Measurements from ENCODE around the gene STK38.
"Not testable (repeated sequence)": the region's sequence is repeated elsewhere in the genome, so short reads cannot be mapped to it uniquely, and the experiment has no call there.

STK38 gene

DNA sequence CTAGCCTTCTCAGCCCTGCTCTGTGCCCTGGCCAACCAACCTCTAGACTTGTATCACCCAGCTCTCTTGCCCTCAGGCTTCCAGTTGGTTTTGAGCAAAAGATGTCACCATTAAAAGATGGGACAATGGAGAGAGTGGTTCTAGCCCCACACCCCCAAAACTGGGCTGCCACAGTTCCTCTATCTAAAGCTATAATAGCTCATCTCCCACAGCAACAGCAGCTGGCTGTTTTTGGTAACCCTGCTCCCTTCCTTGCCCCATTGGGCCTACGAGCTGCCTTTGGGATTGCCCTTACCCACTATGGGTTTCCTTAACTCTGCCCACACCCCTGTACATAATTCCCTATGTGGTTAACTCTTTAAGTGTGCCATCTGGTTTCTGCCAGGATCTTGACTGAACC lies 39.3 kb upstream of the STK38 start:
- no peak for DNase-seq (ENCODE audit: low read depth, low spot score)
- Histone ChIP-seq H3K36me3 (ENCODE audit: insufficient read depth, low read length) (no peaks in the 10 kb centered on the region), H3K4me3 (no peak overlapping the region), H3K9me3 (ENCODE audit: low read depth, low read length) (no peaks in the 10 kb centered on the region), H3K9ac (ENCODE audit: insufficient read length) (no peak overlapping the region), H3K27ac (no peak overlapping the region)
- TF ChIP-seq POLR2AphosphoS5 (IDR thresholded peaks at IDR 0.05; ENCODE audit: borderline replicate concordance, low read depth, low read length) (no peak), FOXP2 (optimal IDR thresholded peaks at IDR 0.05; ENCODE audit: control extremely low read depth, extremely low read length, insufficient read depth) (no peak), EZH2 (IDR thresholded peaks at IDR 0.05) (no peak)

DNA sequence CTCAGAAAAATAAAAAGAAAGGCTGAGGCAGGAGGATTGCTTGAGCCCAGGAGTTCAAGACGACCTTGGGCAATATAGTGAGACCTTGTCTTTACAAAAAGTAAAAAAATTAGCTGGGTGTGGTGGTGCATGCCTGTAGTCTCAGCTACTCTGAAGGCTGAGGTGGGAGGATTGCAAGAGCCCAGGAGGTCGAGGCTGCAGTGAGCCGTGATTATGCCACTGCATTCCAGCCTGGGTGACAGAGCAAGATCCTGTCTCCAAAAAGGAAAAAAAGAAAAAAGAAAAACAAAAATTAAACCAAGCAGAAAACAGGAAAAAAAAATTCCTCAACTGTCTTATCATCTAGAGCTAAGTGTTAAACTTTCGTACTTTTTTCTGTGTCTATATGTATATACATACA lies 34.4 kb upstream of the STK38 start:
- H3K9me3 ChIP-seq (ENCODE audit: low read depth, low read length) = no peaks in the 10 kb centered on the region
- no peak for DNase-seq (ENCODE audit: low read depth, low spot score)
- H3K36me3 ChIP-seq (ENCODE audit: insufficient read depth, low read length) = no peaks in the 10 kb centered on the region
- H3K27ac ChIP-seq = no peak overlapping the region
- TF ChIP-seq POLR2AphosphoS5 (IDR thresholded peaks at IDR 0.05; ENCODE audit: borderline replicate concordance, low read depth, low read length) (no peak), FOXP2 (optimal IDR thresholded peaks at IDR 0.05; ENCODE audit: control extremely low read depth, extremely low read length, insufficient read depth) (no peak), EZH2 (IDR thresholded peaks at IDR 0.05) (no peak)
- no peak overlapping the region for H3K9ac ChIP-seq (ENCODE audit: insufficient read length)
- H3K4me3 ChIP-seq = no peak overlapping the region

DNA sequence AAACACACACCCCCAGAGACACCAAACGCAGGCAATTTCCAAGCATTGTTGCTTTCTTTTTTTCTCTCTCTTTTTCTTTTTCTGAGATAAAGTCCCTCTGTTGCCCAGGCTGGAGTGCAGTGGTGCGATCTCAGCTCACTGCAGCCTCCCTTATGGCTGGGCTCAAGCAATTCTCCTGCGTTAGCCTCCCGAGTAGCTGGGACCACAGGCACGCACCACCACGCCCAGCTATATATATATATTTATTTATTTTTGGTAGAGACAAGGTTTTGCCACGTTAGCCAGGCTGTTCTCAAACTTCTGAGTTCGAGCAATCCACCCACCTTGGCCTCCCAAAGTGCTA lies 32.9 kb upstream of the STK38 start:
- no peak for DNase-seq (ENCODE audit: low read depth, low spot score)
- Histone ChIP-seq H3K27ac (no peak overlapping the region), H3K4me3 (no peak overlapping the region), H3K9ac (ENCODE audit: insufficient read length) (no peak overlapping the region), H3K36me3 (ENCODE audit: insufficient read depth, low read length) (no peaks in the 10 kb centered on the region), H3K9me3 (ENCODE audit: low read depth, low read length) (no peaks in the 10 kb centered on the region)
- no peak for TF ChIP-seq FOXP2 (optimal IDR thresholded peaks at IDR 0.05; ENCODE audit: control extremely low read depth, extremely low read length, insufficient read depth)
- no peak for TF ChIP-seq POLR2AphosphoS5 (IDR thresholded peaks at IDR 0.05; ENCODE audit: borderline replicate concordance, low read depth, low read length)
- no peak for TF ChIP-seq EZH2 (IDR thresholded peaks at IDR 0.05)

DNA sequence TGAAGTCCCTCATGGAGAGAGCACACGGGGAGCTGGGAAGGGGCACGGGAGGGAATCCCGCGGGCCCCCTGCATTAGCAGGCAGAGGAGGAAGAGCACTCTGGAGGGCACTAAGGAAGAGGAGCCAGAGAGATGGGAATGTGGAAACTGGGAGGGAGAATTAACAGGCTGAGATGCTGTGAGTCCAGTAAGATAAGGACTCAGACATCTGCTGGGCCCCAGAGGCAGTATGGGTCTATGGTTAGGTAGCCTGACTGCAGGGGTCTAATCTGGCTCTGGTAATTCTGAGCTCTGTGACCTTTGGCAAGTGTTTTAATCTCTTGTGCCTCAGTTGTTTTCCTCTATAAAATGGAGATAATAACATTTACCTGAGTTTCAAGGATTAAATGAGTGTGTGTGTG lies 31.2 kb upstream of the STK38 start:
- TF ChIP-seq FOXP2 (optimal IDR thresholded peaks at IDR 0.05; ENCODE audit: control extremely low read depth, extremely low read length, insufficient read depth) (no peak), POLR2AphosphoS5 (IDR thresholded peaks at IDR 0.05; ENCODE audit: borderline replicate concordance, low read depth, low read length) (no peak), EZH2 (IDR thresholded peaks at IDR 0.05) (no peak)

DNA sequence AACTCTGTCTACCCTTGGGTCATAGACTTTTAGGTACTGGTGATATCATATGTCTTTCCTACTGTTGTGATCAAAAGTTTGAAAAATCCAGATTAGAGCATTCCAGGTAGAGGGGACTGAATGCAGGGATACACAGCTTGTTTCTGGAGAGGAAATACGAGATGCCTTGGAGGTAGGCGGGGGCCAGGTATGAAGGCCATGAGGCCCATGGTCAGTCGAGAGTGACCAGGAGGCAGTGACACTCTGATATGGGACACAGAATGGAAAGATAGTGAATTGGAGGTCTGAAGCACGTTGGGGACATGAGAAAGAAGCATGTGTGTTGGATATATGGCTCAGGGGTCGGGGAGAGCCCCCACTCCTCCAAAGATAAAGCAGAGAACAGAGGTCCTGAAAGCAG lies 30.8 kb upstream of the STK38 start:
- Histone ChIP-seq H3K9ac (ENCODE audit: insufficient read length) (no peak overlapping the region), H3K4me3 (no peak overlapping the region), H3K27ac (no peak overlapping the region), H3K9me3 (ENCODE audit: low read depth, low read length) (no peaks in the 10 kb centered on the region), H3K36me3 (ENCODE audit: insufficient read depth, low read length) (no peaks in the 10 kb centered on the region)
- TF ChIP-seq EZH2 (IDR thresholded peaks at IDR 0.05) (no peak), FOXP2 (optimal IDR thresholded peaks at IDR 0.05; ENCODE audit: control extremely low read depth, extremely low read length, insufficient read depth) (no peak), POLR2AphosphoS5 (IDR thresholded peaks at IDR 0.05; ENCODE audit: borderline replicate concordance, low read depth, low read length) (no peak)
- DNase-seq (ENCODE audit: low read depth, low spot score) = no peak

More for the DNA sequence above, 31.2 kb upstream of the STK38 start:
- no peak overlapping the region for H3K4me3 ChIP-seq
- H3K27ac ChIP-seq = no peak overlapping the region
- no peak for DNase-seq (ENCODE audit: low read depth, low spot score)
- no peaks in the 10 kb centered on the region for H3K36me3 ChIP-seq (ENCODE audit: insufficient read depth, low read length)
- no peak overlapping the region for H3K9ac ChIP-seq (ENCODE audit: insufficient read length)
- no peaks in the 10 kb centered on the region for H3K9me3 ChIP-seq (ENCODE audit: low read depth, low read length)

DNA sequence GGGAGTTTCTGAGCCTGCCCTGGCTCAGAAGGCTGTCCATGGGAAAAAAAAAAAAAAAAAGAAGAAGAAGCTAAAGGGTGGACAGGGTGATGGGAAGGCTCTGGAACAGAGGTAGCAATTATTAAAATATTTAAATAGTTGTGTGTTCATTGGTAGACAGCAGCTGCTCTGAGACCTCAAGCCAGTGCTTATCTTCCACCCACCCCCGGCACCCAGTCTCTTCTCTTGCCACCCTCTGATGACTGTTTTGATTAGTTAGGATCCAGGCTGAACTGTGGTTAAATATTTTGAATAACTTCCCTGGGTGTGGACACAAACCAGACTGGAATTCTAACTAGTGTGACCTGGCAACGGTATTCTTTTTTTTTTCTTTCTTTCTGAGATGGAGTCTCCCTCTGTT lies 30.0 kb upstream of the STK38 start:
- no peaks in the 10 kb centered on the region for H3K36me3 ChIP-seq (ENCODE audit: insufficient read depth, low read length)
- no peak overlapping the region for H3K9ac ChIP-seq (ENCODE audit: insufficient read length)
- no peak for DNase-seq (ENCODE audit: low read depth, low spot score)
- no peaks in the 10 kb centered on the region for H3K9me3 ChIP-seq (ENCODE audit: low read depth, low read length)
- TF ChIP-seq FOXP2 (optimal IDR thresholded peaks at IDR 0.05; ENCODE audit: control extremely low read depth, extremely low read length, insufficient read depth) (no peak), POLR2AphosphoS5 (IDR thresholded peaks at IDR 0.05; ENCODE audit: borderline replicate concordance, low read depth, low read length) (no peak), EZH2 (IDR thresholded peaks at IDR 0.05) (no peak)
- H3K4me3 ChIP-seq = no peak overlapping the region
- H3K27ac ChIP-seq = no peak overlapping the region

DNA sequence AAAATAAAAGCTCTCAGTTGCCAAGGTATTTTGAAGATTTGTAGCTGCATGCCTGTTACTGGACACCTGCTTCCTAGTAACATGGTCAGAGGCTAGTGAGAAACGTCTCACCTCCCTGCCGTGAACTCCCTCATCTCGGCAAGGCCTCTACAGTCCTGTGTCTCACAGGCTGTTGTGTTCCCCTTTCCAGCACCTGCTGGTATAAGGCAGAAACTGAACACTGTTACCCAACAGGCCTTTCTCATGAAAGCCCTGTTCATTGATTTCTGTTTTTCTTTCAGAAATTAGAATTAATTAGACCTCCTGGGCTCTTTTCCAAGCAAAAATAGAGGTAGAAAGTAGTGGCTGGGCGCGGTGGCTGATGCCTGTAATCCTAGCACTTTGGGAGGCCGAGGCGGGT lies 29.3 kb upstream of the STK38 start:
- Histone ChIP-seq H3K9me3 (ENCODE audit: low read depth, low read length) (no peaks in the 10 kb centered on the region), H3K4me3 (no peak overlapping the region), H3K9ac (ENCODE audit: insufficient read length) (no peak overlapping the region), H3K36me3 (ENCODE audit: insufficient read depth, low read length) (no peaks in the 10 kb centered on the region), H3K27ac (no peak overlapping the region)
- no peak for TF ChIP-seq POLR2AphosphoS5 (IDR thresholded peaks at IDR 0.05; ENCODE audit: borderline replicate concordance, low read depth, low read length)
- no peak for TF ChIP-seq FOXP2 (optimal IDR thresholded peaks at IDR 0.05; ENCODE audit: control extremely low read depth, extremely low read length, insufficient read depth)
- no peak for TF ChIP-seq EZH2 (IDR thresholded peaks at IDR 0.05)
- no peak for DNase-seq (ENCODE audit: low read depth, low spot score)

DNA sequence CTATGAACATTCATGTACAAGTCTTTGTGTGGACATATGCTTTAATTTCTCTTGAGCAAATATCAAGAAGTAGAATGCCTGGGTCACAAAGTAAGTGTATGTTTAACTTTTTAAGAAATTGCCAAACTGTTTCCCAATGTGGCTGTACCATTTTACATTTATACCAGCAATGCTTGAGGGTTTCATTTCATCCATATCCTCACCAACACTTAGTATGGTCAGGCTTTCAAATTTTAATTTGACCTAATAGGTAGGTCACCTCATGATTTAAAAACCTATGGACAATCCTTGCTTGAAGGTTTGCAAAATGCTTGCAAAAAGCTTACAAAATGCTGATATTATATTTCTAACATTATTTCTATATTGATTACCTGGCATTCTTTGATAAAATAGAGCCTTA lies 27.4 kb upstream of the STK38 start:
- TF ChIP-seq EZH2 (IDR thresholded peaks at IDR 0.05) = no peak
- no peak for TF ChIP-seq POLR2AphosphoS5 (IDR thresholded peaks at IDR 0.05; ENCODE audit: borderline replicate concordance, low read depth, low read length)
- no peak for TF ChIP-seq FOXP2 (optimal IDR thresholded peaks at IDR 0.05; ENCODE audit: control extremely low read depth, extremely low read length, insufficient read depth)
- Histone ChIP-seq H3K9ac (ENCODE audit: insufficient read length) (no peak overlapping the region), H3K9me3 (ENCODE audit: low read depth, low read length) (no peaks in the 10 kb centered on the region), H3K27ac (no peak overlapping the region), H3K36me3 (ENCODE audit: insufficient read depth, low read length) (no peaks in the 10 kb centered on the region), H3K4me3 (no peak overlapping the region)
- DNase-seq (ENCODE audit: low read depth, low spot score) = no peak

DNA sequence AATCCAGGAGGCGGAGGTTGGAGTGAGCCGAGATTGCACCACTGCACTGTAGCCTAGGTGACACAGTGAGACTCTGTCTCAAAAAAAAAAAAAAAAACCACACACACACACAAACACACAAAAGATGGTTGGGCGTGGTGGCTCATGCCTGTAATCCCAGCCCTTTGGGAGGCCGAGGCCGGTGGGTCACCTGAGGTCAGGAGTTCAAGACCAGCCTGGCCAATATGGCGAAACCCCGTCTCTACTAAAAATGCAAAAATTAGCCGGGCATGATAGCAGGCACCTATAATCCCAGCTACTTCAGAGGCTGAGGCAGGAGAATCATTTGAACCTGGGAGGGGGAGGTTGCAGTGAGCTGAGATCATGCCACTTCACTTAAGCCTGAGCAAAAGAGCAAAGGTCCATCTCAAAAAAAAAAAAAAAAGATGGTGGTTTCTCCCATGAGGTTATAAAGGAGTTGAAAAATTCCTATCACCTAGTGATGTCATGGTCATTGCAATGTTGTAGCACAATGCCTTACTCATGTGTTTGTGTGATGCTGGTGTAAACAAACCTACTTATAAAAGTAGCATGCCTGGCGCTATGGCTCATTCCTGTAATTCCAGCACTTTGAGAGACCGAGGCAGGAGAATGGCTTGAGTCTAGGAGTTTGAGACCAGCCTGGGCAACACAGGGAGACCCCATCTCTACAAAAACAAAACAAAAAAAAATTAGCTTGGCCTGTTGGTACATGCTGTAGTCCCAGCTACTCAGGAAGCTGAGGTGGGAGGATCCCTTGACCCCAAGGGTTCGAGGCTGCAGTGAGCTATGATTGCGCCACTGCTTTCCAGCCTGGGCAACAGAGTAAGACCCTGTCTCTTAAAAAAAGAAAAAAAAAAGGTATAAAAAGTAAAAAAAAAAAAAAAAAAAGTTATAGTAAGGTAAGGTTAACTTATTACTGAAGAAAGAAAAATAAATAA lies 25.4 kb upstream of the STK38 start:
- H3K4me3 ChIP-seq; H3K36me3 ChIP-seq (ENCODE audit: insufficient read depth, low read length); H3K9me3 ChIP-seq (ENCODE audit: low read depth, low read length); H3K9ac ChIP-seq (ENCODE audit: insufficient read length); DNase-seq (ENCODE audit: low read depth, low spot score); H3K27ac ChIP-seq: not testable (repeated sequence)
